Measurements from ENCODE around the gene TRPT1. TPM values are rescaled to one million over a fixed set of nuclear protein-coding genes. Genes with fewer than 3 reads are reported as not detected.

Gene TRPT1
- total and polyA plus RNA-seq, 9 of the 15 experiments (the other 6 are each of a cell fraction or from before 2014, with no cell fraction given), result 4.6 to 41.7 (median 23.1) TPM

- H3K9me3 ChIP-seq (replicated peaks; ENCODE audit: control insufficient read depth, insufficient read depth, low read depth, low read length), result no peaks in the 10 kb centered on the region
- intact Hi-C loops (cut with micrococcal nuclease), result no loop called here
- no peak for FAIRE-seq
- no peaks in the 10 kb centered on the region; the same call in 1 of the 2 replicates for H4K20me1 ChIP-seq (replicated peaks; ENCODE audit: control insufficient read depth, insufficient read depth, low read length)
- peaks cover 86% of the 10 kb centered on the region for H3K36me3 ChIP-seq (ENCODE audit: control insufficient read depth, insufficient read depth, low read length)
- H3K79me2 ChIP-seq (ENCODE audit: control insufficient read depth, insufficient read depth, low read length), result peaks cover 24% of the 10 kb centered on the region
- ATAC-seq, result no peak
- H3K9ac ChIP-seq (ENCODE audit: insufficient read depth in 1 of 2, low read depth in 2 of 2, low read length in 2 of 2), result 0 out of 4 replicates have a peak overlapping the region, but pooled peaks of 1 of the 2 experiments have one; percentile 20
- in situ Hi-C loops (cut with MboI), result no loop called here
- WGBS (ENCODE audit: insufficient coverage, low coverage, missing lambda C conversion rate), result 88% methylated on average over 9 of the region's 9 CpGs
- H2AFZ ChIP-seq (ENCODE audit: low read depth, low read length), result no peak overlapping the region
- H3K4me3 ChIP-seq, result no peak overlapping the region
- no peak overlapping the region for H3K27ac ChIP-seq (ENCODE audit: extremely low read depth, low read depth, low read length)
- CTCF ChIA-PET (ENCODE audit: low intra/inter-chr PET ratio), result no interaction called here
- H3K9me1 ChIP-seq (ENCODE audit: control insufficient read depth, insufficient read depth, low read length), result no peaks in the 10 kb centered on the region
- POLR2A ChIA-PET, result interaction anchor here (0.7 to 8.2 kb wide), 3 partner anchors 10 to 119 kb away, joined by 3 to 68 read pairs (median 3); partner anchors contain the start of genes CATSPERZ and ESRRA
- peaks cover 24 to 45% of the 10 kb centered on the region in 2 experiments; a peak in 4 of 5 replicates for H3K4me1 ChIP-seq (replicated peaks in 1 of 2; ENCODE audit: control insufficient read depth in 2 of 2, insufficient read depth in 2 of 2, low read length in 2 of 2)
- H3K4me2 ChIP-seq (ENCODE audit: insufficient read depth, low read length), result no peak overlapping the region
- no peak for DNase-seq (ENCODE audit: extremely low read depth in 1 of 4, low spot score in 3 of 4)
- TF ChIP-seq ZBTB33 (CRISPR knock-in tag; IDR thresholded peaks at IDR 0.05) (peak; percentile 89), ZNF407 (IDR thresholded peaks at IDR 0.05; ENCODE audit: low read depth) (no peak)
- no TSS peak for BruUV-seq (replicated peaks)
- H3K27me3 ChIP-seq (ENCODE audit: control insufficient read depth in 2 of 2, insufficient read depth in 2 of 2, low read length in 2 of 2), result no peaks in the 10 kb centered on the region
Observed at GRCh38 chr11:64202992-64203391, 23.0 kb downstream of the TRPT1 start.
